Activated naive CD4-positive, alpha-beta T cell treated with anti-CD3 and anti-CD28 coated beads, Interleukin-2, amount 50 U/mL, for 24 hours (primary cell): ENCODE measurements around the gene CKAP4.

Experiments
- H3K27ac Mint-ChIP-seq: one replicate; pipeline ENCODE4 v1.8.0; 2021; ENCODE audit warnings: mild to moderate bottlenecking, mixed read lengths
- H3K27me3 Mint-ChIP-seq: one replicate; pipeline ENCODE4 v1.8.0; 2021; ENCODE audit warnings: mixed read lengths
- H3K36me3 Mint-ChIP-seq: one replicate; pipeline ENCODE4 v1.8.0; 2021; ENCODE audit warnings: mixed read lengths
- H3K4me1 Mint-ChIP-seq: one replicate; pipeline ENCODE4 v1.8.0; 2021; ENCODE audit warnings: mixed read lengths
- H3K4me3 Mint-ChIP-seq: one replicate; pipeline ENCODE4 v1.8.0; 2021; ENCODE audit warnings: mild to moderate bottlenecking, mixed read lengths
- H3K9me3 Mint-ChIP-seq: one replicate; pipeline ENCODE4 v1.8.0; 2021; ENCODE audit warnings: mixed read lengths

The CKAP4 gene

DNA sequence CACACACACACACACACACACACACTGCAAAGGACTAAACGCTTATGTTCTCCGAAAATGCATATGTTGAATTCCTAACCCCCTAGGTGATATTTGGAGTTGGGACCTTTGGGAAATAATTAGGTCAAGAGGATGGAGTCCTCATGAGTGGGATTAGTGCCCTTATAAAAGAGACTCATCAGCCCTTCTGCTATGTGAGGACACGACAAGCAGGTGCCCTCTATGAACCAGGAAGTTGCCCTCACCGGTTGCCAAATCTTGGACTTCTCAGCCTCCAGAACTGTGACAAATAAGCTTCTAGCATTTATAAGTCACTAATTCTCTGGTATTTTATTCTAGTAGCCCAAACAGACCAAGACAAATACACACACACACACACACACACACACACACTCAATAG is 34.0 kb upstream of the CKAP4 start:
- peaks cover 5% of the 10 kb centered on the region for H3K4me1 Mint-ChIP-seq

DNA sequence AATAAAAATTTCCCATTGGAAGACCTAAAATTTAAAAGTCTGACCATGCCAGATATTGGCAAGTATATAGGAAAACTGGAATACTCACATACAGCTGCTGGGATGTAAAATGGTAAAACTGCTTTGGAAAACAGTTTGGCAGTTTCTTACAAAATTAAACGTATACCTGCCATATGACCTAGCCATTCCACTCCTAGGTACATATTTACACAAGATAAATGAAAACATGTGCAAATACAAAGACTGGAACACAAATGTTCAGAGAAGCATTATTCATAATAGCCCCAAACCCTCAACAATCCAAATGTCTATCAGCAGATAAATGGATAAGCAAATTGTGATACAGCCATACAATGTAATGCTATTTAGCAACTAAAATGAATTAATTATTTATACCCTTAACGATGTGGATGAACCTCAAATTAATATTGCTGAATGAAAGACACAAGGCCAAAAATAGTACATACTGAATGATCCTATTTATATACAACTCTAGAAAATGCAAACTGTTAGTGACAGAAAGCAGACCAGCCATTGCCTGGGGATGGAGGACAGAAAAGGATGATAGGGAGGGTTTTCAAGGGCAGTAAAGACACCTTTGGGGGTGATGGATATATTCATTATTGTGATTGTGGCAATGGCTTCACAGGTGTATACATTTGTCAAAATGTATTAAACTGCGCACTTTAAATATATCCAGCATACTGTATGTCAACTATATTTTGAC is 33.4 kb upstream of the CKAP4 start:
- Mint-ChIP-seq H3K27me3 (no peaks in the 10 kb centered on the region), H3K4me3 (no peak overlapping the region), H3K27ac (no peak overlapping the region), H3K36me3 (peaks cover 2% of the 10 kb centered on the region), H3K4me1 (peaks cover 5% of the 10 kb centered on the region), H3K9me3 (no peaks in the 10 kb centered on the region)

More for the DNA sequence above, 34.0 kb upstream of the CKAP4 start:
- H3K36me3 Mint-ChIP-seq, result peaks cover 2% of the 10 kb centered on the region
- no peak overlapping the region for H3K27ac Mint-ChIP-seq
- no peaks in the 10 kb centered on the region for H3K27me3 Mint-ChIP-seq
- no peaks in the 10 kb centered on the region for H3K9me3 Mint-ChIP-seq
- H3K4me3 Mint-ChIP-seq, result no peak overlapping the region

DNA sequence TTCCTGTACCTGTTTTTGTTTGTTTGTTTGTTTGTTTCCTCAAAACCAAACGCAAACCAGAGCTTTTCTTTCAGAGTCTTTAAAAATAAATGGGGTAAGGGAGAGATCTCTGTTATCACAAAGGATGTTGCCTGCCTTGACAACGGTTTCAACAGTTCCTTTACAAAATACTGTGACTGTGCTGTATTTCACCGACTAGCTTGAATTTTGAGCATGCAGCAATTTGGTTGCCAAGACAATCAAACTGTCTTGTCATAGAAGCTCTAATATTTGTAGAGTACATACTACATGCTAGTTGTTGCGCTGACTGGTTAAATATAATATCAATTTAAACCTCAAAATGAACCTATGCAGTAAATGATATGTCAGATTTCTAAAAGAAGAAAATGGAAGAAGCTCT is 32.3 kb upstream of the CKAP4 start:
- H3K9me3 Mint-ChIP-seq, result no peaks in the 10 kb centered on the region
- H3K36me3 Mint-ChIP-seq, result peaks cover 2% of the 10 kb centered on the region
- no peaks in the 10 kb centered on the region for H3K27me3 Mint-ChIP-seq
- H3K27ac Mint-ChIP-seq, result no peak overlapping the region
- H3K4me1 Mint-ChIP-seq, result peaks cover 5% of the 10 kb centered on the region
- H3K4me3 Mint-ChIP-seq, result no peak overlapping the region

DNA sequence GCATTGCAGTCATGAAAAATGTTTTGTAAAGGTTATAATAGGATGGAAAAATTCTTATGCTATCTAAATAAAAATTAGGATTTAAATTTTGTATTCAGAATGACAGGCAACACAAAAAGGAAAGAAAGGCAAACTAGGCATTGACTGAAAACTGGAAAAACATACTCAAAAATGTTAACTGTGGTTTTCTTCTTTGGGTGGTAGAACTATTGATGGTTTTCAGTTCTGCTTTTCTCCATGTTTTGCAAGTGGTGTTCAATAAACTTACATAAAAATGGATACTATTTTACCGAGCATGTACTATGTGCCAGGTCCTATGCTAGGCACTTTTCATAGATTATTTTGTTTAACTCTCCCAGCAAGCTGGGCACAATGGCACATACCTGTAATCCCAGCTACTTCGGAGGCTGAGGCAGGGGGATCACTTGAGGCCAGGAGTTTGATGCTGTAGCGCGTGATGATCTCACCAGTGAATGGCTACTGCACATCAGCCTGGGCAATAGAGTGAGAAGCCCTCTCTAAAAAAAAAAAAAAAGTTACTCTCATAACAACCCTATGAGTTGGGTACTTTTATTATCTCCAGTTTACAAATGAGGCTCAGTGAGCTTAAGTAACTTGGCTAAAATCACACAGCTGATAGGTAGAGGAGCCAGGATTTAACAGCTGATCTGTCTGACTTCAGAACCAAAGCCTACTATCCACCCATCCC is 28.4 kb upstream of the CKAP4 start:
- H3K4me3 Mint-ChIP-seq, result no peak overlapping the region
- H3K27ac Mint-ChIP-seq, result no peak overlapping the region
- no peaks in the 10 kb centered on the region for H3K27me3 Mint-ChIP-seq
- H3K4me1 Mint-ChIP-seq, result no peaks in the 10 kb centered on the region
- no peaks in the 10 kb centered on the region for H3K9me3 Mint-ChIP-seq
- H3K36me3 Mint-ChIP-seq, result no peaks in the 10 kb centered on the region

DNA sequence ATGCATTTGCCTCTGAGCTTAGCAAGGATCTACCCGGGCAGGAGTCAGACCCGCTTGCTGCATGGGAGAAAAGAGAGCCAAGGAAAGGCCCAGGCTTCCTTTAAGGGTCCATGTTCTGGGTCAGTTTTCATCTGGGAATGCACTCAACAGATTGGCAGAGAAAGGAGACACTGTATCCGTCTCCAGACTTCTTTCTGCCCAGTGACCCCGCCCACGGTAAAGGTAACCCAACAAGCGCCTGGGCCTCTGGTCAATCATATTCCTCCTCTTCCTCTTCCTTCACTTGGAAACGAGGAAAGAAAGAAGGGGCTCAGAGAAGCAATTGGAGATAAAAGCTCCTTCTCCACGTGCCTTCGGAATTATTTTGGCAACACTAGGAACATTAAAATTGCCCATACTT is 27.6 kb upstream of the CKAP4 start:
- H3K27me3 Mint-ChIP-seq, result no peaks in the 10 kb centered on the region
- H3K36me3 Mint-ChIP-seq, result no peaks in the 10 kb centered on the region
- H3K4me1 Mint-ChIP-seq, result no peaks in the 10 kb centered on the region
- H3K9me3 Mint-ChIP-seq, result no peaks in the 10 kb centered on the region
- no peak overlapping the region for H3K4me3 Mint-ChIP-seq
- H3K27ac Mint-ChIP-seq, result no peak overlapping the region

DNA sequence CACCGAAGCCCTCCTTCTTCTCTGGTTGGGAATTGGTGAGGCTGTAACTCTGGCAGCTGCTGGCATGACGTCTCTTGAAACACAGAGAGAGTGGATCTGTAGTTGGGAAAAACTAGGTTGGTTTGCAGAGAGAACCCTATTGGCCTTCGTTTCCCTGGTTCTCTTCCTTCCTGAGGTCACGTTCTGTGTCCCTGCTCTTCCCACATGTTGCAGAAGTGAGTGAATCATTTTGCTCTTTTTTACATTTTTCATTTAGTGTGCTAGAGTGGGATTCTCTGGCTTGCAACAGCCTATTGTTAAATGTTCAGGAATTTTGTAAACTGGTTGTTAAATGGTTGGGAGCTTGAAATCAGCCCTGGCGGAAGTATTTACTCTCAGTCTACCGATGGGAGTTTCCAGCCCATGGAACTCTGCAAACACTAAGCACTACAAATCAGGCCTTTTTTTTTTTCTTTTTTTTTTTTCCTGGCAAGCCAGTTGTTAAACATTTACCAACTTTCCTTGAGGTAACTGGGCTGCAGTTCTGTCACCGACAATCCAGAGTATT is 26.8 kb upstream of the CKAP4 start:
- Mint-ChIP-seq H3K27me3 (no peaks in the 10 kb centered on the region), H3K4me1 (no peaks in the 10 kb centered on the region), H3K36me3 (no peaks in the 10 kb centered on the region), H3K27ac (no peak overlapping the region), H3K4me3 (no peak overlapping the region), H3K9me3 (no peaks in the 10 kb centered on the region)

DNA sequence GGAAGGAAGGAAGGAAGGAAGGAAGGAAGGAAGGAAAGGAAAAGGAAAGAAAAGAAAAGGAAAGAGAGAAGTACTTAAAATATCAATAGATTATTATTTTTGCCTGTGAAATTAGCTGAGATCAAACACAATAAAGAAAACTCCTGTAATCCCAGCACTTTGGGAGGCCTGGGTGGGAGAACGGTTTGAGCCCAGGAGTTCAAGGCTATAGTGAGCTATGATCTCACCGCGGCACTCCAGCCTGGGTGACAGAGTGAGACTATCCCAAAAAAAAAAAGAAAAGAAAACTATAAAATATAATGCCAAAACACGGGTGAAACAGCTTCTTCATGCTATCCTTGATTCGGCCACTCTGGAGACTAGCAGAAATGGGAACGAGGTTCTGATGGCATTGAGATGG is 26.2 kb upstream of the CKAP4 start:
- H3K9me3 Mint-ChIP-seq, result no peaks in the 10 kb centered on the region
- no peaks in the 10 kb centered on the region for H3K36me3 Mint-ChIP-seq
- no peaks in the 10 kb centered on the region for H3K27me3 Mint-ChIP-seq
- H3K27ac Mint-ChIP-seq, result no peak overlapping the region
- H3K4me3 Mint-ChIP-seq, result no peak overlapping the region
- no peaks in the 10 kb centered on the region for H3K4me1 Mint-ChIP-seq

DNA sequence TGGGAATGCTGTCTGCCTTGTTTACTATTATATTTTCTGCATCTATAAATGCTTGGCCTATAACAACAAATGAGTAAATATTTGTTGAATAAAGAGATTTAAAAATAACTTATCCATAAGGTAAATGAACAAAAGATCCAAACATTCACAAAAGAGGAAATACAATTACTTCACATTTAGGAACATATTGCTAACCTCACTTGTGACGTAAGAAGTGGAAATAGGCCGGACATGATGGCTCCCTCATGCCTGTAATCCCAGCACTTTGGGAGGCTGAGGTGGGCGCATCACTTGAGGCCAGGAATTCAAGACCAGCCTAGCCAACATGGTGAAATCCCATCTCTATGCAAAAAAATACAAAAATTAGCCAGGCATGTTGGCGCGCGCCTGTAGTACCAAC is 25.7 kb upstream of the CKAP4 start:
- Mint-ChIP-seq H3K9me3 (no peaks in the 10 kb centered on the region), H3K4me3 (no peak overlapping the region), H3K27ac (no peak overlapping the region), H3K36me3 (no peaks in the 10 kb centered on the region), H3K27me3 (no peaks in the 10 kb centered on the region), H3K4me1 (no peaks in the 10 kb centered on the region)

DNA sequence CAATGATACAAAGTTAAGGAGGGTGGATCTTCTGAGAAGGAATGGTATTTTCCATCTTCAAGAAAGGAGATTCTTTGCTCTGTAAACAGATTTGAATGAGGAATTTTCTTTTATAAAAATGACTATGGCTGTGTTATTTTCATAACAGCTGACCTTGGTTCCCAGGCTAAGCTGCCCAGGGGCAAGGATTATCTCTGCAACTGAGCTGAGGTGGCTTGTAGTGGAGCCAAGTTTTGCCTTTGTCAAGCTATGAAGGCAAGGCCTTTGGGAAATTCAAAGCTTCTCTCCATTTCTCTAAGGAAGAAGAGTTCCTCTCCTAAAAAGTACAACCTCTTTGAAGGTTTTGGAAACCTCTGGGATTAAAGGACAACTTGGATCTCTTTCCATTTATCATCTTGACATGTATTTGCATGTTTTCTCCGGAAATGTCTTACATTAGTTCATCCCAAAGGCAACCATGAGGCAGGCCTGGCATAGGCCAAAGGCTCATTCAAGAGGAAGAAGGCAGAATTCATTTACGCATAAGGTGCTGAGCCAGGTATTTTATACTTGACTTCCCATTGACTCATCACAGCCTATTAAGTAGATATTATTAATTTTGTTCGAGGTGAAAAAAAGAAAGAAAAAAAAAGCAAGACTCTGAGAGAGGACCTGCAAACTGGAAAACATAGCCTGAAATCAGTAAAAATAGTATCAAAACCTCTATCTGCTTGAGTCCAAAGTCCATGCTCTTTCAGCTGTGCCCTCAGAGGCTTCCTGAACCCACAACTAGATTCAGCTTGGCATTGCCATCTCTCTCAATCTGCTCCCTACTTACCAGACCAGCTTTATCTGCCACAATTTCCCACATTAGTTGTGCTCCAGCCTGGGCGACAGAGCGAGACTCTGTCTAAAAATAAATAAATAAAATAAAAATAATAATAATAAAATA is 24.0 kb upstream of the CKAP4 start:
- Mint-ChIP-seq H3K9me3 (no peaks in the 10 kb centered on the region), H3K4me1 (no peaks in the 10 kb centered on the region), H3K27ac (no peak overlapping the region), H3K4me3 (no peak overlapping the region), H3K27me3 (no peaks in the 10 kb centered on the region), H3K36me3 (no peaks in the 10 kb centered on the region)

DNA sequence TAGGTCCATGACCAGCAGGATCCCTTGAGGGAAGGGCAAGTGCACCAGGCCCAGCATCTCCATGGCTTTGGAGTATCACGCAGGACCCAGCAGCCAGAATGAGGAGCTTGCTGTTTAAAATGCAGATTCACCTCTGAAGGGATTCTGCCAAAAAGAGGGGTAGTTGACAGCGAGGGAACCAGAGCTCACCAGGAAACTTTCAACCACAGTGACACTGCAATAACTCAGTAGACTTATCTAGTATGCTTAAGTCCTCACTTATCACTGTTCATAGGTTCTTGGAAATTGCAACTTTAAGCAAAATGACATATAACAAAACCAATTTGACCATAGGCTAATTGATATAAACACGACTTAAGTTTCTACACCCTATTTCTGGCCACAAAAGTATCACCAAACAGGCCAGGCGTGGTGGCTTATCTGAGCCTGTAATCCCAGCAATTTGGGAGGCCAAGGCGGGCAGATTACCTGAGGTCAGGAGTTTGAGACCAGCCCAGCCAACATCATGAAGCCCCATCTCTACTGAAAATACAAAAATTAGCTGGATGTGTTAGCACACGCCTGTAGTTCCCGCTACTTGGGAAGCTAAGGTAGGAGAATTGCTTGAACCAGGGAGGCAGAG is 21.4 kb upstream of the CKAP4 start:
- Mint-ChIP-seq H3K27ac (no peak overlapping the region), H3K9me3 (no peaks in the 10 kb centered on the region), H3K36me3 (no peaks in the 10 kb centered on the region), H3K27me3 (no peaks in the 10 kb centered on the region), H3K4me1 (no peaks in the 10 kb centered on the region), H3K4me3 (no peak overlapping the region)

DNA sequence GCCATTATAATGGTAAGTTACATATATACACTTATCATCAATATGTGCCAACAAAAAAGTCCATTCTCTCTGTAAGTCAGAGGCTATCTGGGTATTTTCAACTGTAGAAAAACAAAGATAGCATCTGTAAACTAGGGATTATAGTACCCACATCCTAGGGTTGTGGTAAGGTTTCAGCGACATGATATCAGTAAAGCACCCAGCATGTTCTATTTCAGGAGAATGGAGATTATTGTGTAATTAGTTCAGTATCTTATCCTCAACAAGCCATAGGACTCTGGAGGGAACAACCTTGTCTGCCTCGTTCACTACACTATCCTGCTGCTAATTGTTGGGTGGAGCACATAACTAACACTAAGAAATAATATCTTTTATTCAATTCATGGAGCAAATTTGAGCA is 19.7 kb upstream of the CKAP4 start:
- Mint-ChIP-seq H3K9me3 (no peaks in the 10 kb centered on the region), H3K27me3 (no peaks in the 10 kb centered on the region), H3K4me3 (no peak overlapping the region), H3K27ac (no peak overlapping the region), H3K36me3 (no peaks in the 10 kb centered on the region), H3K4me1 (no peaks in the 10 kb centered on the region)

DNA sequence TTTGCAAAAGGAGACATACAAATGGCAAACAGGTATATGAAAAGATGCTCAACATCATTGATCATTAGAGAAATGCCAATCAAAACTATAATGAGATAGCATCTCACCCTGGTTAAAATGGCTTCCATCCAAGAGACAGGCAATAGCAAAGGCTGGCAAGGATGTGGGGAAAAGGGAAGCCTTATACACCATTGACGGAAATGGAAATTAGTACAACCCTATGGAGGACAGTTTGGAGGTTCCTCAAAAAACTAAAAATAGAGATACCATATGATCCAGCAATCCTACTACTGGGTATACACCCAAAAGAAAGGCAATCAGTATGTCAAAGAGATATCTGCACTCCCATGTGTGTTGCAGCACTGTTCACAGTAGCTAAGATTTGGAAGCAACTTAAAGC is 17.3 kb upstream of the CKAP4 start:
- Mint-ChIP-seq H3K9me3 (no peaks in the 10 kb centered on the region), H3K4me1 (no peaks in the 10 kb centered on the region), H3K27me3 (no peaks in the 10 kb centered on the region), H3K36me3 (no peaks in the 10 kb centered on the region), H3K4me3 (no peak overlapping the region), H3K27ac (no peak overlapping the region)

DNA sequence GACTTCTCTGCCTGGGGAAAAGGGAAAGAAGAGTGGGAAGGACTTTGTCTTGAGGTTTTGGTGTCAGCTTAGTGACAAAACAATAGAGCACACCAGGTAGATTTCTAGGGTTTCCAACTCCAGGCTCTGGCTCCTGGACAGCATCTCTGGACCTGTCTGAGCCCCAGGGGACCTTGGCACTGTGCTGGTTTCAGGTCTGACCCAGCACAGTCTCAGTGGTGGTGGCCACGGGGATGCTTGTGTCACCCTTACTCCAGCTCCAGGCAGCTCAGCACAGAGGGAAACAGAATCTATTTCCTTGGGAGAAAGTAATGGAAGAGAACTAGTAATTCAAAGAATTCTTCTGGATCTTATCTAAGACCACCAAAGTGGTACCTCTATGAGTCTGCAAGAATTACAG is 11.1 kb upstream of the CKAP4 start:
- Mint-ChIP-seq H3K9me3 (no peaks in the 10 kb centered on the region), H3K4me3 (no peak overlapping the region), H3K27me3 (no peaks in the 10 kb centered on the region), H3K27ac (no peak overlapping the region), H3K36me3 (no peaks in the 10 kb centered on the region), H3K4me1 (no peaks in the 10 kb centered on the region)

DNA sequence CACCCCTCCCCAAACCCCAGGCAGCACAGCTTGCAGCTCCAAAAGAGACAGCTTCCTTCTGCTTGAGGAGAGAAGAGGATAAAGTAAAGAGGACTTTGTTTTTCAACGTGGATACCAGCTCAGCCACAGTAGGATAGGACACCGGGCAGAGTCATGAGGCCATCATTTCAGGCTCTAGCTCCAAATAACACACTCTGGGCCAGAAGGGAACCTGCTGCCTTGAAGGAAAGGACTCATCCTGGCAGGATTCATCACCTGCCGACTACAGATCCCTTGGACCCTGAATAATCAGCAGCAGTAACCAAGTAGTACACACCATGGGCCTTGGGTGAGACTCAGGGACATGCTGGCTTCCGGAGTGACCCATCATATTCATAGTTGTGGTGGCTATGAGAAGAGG is 10.4 kb upstream of the CKAP4 start:
- no peaks in the 10 kb centered on the region for H3K4me1 Mint-ChIP-seq
- H3K9me3 Mint-ChIP-seq, result no peaks in the 10 kb centered on the region
- H3K4me3 Mint-ChIP-seq, result no peak overlapping the region
- H3K27me3 Mint-ChIP-seq, result no peaks in the 10 kb centered on the region
- no peak overlapping the region for H3K27ac Mint-ChIP-seq
- H3K36me3 Mint-ChIP-seq, result no peaks in the 10 kb centered on the region

DNA sequence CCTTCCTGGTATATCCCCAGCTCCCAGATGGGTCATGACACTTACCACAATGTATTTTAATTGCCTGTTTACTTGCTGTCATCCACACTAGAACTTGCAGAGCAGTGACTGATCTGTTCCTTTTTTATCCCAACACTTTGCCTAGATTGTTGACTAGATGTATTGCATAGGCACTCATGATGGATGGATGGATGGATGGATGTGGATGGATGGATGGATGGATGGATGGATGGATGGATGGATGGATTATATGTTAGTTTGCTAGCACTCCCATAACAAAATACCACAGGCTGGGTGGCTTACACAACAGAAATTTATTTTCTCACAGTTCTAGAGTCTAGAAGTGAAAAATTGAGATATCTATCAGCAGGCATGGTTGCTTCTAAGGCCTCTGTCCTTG is 8.7 kb upstream of the CKAP4 start:
- Mint-ChIP-seq H3K27me3 (no peaks in the 10 kb centered on the region), H3K9me3 (no peaks in the 10 kb centered on the region), H3K4me3 (no peak overlapping the region), H3K4me1 (no peaks in the 10 kb centered on the region), H3K27ac (no peak overlapping the region), H3K36me3 (no peaks in the 10 kb centered on the region)
